Fibroblast of skin of right quadriceps (primary cell): ENCODE results near the gene AAGAB.

Source experiments
- DNase-seq: peaks from one replicate; pipeline ENCODE4 v3.0.0-alpha.2; 2013

Gene AAGAB

DNA sequence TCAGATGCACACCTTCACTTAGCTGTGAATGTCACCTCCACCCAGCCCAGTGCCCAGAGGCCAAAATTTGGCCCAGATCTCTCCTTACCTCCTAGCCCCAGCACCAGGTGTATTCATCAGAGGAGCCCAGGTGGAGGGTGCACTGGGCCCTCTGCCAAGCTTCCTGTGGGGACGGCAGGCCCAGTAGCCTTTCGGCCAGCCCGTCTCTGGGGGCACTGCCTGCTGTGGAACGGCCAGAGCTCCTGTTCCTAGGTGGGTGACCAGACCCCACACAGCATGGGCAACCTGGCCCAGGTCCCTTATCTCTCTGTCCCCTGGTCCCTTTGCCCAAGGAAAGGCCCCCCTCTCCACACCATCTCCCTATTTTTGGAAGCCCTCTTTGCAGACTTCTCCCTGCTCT lies 67.8 kb downstream of the AAGAB start:
- DNase-seq: no peak

DNA sequence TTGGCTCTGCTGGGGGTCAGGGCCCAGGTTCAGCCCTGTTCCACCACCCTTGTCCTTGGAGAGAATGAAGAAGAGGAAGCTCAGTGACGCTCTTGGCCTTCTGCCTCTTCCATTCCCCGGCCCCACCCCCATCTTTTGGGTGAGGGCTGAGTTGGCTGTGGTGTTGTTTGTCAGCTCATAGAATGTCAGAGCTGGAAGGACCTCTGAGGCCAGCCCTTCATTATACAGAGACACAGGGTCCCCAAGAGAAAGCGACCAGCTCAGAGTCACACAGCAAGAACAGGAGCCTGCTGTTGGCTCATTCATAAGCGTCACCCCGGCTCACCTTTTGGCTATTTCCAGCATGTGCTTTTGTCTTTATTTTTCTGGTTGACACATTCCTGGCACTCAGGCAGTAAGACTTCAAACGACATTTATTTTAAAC lies 68.2 kb downstream of the AAGAB start:
- DNase-seq: no peak

DNA sequence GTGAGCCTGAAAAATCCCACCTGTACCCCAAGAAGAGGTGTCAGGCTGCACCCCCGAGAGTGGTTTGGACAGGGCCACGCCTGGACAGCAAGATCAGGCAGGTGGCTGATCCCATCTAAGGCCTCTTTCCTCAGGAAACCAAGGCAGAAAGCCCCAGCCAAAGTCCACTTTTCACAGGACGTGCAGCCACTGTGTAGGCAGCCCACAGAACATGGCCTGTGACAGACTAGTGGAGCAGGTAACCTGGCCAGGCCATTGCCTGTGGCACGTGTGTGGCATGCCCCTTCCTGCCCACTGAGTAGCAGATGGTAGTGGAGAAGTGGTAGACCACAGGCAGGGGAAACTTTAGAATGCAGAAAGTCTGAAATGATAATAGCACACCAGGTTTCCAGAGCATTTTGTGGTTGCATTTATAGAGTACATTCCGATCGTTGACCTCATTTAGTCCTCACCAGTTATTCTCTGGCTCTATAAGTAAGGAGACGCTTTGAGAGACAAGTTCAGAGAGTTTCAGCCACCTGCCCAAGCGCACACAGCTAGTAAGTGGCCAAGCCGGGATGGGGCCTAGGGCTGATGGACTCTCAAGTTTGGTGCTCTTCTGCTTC lies 68.7 kb downstream of the AAGAB start:
- DNase-seq: peak; percentile 46

DNA sequence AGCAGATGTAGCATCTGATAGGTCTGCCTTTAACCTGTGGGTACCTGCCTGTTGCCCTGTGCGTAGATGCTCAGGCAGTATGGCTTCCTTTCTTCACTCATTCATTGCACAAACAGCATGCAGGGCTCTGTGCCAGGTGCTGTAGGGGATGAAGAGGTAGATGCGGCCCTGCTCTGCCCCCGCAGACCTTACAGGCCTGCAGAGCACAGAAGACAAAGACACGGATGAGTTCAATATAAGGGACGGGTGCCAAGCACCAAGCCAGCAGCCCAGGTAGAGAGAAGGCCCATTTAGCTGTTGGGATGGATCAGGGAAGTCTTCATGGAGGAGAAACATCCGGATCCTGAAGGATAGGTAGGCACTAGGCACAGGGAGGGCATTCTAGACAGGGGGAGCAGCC lies 69.4 kb downstream of the AAGAB start:
- no peak for DNase-seq

DNA sequence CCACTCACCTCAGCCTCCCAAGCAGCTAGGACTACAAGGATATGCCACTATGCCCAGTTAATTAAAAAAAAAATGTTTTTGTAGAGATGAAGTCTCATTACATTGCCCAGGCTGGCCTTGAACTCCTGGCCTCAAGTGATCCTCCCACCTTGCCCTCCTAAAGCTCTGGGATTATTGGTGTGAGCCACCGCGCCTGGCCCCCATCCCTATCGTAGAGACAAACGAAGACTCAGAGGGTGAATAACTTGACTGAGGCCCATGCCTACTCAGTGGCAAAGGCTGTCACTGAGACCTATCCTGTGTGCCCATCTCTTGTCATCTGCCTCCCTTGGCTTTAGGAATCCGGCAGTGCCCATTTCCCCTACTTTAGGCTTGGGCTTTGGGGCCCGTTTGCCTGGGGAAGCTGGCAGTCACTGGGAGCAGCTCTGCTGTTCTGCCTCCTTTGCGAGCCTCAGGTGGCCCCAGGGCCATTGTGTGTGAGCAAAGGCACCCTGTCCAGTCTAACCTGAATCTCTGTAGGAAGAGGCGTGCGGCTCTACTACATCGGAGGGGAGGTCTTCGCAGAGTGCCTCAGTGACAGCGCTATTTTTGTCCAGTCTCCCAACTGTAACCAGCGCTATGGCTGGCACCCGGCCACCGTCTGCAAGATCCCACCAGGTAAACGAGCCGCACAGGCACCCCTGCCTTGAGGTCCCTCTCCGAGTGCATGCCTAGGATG lies 70.1 kb downstream of the AAGAB start:
- DNase-seq: no peak

DNA sequence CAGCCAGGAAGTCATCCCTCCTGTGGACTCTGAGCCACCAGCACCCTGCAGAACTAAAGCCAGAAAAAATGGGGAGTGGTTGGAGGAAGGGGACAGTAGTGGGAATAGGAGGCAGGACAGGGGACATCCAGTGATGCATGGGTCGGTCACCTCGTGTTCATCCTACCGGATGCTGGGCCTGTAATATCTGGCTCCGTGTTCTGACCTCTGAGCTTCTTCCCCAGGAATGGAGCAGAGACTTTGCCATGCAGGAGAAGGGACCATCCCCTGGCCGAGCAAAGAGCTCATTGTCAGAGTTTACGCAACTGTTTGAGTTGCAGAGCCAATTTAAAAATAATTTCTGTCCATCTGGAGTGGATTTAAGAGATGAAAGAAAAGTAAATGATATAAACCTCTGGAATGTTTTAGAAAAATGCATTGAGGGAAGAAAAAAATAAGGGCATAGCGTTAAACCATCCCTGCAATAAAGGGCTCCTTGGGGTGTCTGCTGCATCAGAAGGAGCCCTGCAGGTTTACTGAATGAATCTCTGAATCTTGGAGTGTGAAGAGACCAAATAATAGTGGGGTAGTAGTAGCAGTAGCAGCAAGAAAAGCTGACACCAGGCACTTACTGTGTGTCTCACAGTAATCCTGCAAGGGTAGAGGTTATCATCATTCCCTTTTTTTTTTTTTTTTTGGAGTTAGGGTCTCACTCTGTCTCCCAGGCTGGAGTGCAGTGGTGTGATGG lies 70.9 kb downstream of the AAGAB start:
- DNase-seq: peak; percentile 90

DNA sequence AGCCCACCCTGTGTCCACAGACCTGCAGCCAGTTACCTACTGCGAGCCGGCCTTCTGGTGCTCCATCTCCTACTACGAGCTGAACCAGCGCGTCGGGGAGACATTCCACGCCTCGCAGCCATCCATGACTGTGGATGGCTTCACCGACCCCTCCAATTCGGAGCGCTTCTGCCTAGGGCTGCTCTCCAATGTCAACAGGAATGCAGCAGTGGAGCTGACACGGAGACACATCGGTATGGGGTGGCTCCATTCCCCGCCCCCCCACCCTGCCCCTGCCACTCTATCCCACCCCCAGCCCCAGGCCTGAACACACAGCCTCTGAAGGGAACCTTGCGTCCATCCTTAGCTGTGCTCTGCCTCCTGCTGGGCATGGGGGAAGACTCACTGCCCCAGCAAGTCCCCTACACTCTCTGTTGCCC lies 73.2 kb downstream of the AAGAB start:
- no peak for DNase-seq

DNA sequence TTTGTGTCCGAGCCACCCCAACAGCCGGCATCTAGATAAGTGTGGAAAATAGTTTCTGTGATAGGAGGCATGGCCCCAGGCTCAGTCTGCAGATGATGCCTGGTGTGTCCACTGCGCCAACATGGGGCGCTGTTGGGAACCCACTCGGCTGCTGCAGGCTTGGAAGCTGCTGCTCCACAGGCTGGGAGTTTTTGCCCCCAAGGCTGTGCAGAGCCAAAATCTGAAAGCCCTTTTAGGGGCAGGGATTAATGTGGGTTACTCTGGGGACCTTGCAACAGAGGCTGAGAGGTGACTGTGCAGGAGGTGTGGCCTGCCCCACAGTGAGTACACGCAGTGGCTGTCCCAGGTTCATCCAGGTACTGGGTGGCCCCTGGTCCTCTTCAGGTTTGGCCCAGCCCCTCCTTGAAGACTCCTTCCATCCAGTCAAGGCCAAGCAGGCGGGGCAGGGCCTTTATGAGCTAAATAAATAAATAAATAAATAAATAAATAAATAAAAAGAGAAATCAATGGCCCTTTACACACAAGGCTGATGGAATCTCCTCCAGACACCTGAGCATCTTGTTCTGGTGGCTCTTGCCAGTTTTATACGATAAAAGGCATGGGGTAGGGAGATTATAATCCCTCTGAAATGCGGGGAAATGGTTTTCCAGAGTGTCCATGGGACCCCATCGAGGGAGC lies 73.8 kb downstream of the AAGAB start:
- no peak for DNase-seq

DNA sequence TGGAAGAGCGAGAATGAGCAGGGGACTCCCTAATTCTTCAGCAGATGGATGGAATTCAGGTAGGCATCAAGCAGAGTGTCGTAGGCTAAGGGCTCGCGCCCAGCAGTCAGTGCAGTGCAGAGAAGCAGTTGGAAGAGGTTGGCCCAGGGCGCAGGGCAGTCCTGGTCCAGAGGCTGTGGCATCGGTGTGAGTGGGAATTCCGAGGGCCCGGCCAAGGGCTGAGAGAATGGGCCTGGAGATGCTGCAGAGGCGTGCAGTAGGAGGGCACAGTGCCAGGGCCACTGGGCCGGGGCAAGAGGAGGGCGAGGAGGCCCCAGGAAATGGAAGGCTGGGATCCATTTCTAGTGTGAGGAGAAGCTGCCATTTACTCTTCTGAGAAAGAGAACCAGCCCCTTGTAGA lies 74.4 kb downstream of the AAGAB start:
- DNase-seq: no peak

DNA sequence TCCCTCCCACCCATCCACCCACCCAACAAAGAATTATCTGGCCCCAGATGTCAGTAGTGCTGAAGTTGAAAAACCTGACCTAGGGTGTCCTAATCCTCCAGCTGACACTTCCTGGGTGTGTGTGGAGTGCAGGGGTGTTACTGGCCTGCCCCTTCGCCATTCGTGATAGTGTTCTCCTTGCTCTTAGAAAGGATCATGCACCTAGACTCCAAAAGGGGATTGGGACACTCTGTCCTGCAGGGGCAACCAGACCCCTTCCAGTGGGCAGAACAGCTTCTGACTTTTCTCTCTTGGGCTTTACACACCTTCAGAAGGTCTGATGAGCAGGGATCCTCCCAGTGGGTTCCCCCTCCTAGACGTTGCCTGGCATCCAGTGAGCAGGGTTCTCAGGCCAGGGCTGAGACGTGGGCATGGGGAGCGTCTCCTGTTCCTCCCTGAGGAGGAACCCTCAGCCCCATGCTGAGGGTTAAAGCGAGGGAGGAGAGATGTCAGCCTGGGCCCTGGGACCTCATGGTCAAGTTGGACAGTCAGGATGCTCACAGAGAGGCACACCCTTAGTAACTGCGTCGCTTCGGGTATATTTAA lies 75.0 kb downstream of the AAGAB start:
- DNase-seq: no peak

DNA sequence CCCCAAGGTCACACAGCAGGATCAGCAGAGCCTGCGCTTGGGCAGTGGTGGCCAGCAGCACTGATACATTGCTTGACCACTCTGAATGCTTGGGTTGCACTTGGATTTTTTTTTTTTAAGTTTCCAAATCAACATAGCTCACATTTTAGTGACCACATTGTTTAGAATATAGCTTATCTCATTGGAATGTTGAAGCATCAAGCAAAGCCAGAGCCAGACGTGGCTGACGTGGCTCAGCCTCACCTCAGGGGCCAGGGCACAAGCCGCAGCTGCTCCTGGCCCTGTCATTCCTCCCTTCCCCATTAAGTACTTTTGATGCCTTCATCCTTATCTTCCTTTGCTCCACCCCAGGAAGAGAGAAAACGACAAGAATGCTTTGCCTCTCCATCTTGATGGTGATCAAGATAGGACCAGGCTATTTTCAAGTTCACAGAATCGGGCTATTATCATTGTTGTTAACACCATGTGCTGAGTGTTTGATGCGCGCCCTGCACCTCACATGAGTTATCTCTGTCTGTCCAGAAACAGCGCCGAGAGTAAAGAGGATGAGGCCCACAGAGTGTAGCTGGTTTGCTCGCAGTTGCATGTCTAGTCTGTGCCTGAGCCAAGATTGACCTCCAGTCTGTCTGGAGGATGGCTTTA lies 75.8 kb downstream of the AAGAB start:
- DNase-seq: peak; percentile 96

DNA sequence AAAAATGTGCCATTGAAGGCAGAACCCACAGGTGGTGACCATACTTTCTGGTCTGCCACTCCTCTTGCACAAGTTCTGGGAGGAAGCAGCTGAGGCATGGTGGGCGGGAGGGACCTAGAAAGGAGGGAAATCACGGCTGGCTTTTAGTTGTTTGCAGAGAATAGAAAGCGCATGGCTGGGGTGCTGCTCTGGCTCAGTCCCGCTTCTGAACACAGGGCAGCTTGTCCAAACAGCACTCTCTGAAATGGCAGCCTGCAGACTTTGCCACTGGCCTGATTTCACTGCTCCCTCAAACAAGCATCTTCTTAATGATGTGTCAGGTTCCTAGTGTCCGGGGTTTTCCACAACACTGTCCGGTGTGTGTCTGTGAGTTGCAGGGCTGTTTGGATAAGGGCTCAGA lies 76.7 kb downstream of the AAGAB start:
- DNase-seq: no peak

DNA sequence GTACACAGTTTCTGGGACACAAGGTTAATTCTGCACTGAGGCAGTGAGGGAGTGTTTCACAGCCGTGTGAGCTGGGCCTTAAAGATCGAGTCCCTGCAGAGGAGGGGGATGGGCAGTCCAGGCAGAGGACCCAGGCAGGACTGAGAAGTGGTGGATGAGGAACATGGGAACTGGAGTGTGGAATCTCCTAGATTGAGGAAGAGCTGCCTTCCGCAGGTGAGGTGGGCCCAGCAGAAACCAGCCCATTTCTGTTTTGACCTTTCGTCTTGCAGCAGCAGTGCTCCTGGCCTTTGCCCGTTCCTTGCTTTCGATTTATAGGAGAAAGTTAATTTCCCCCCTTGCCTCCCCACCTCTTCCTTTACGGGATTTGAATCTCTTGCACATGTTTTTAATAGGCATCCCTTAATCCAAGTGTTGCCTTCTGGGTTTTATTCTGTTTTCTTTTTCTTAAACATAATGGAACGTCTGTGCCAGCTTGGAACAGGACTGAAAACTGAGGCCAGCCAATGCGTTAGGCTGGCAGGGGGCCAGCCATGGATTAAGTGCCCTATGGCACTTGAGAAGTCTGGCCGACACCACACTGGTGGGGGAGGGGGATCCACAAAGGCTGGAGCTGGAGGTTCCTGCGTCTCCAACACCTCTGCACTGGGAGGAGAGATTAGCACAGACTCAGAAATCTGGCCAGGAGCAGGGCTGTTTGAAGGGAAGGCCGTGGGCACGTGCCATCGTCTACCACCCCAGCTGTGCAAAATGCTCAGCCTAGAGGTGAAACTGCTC lies 78.1 kb downstream of the AAGAB start:
- no peak for DNase-seq

DNA sequence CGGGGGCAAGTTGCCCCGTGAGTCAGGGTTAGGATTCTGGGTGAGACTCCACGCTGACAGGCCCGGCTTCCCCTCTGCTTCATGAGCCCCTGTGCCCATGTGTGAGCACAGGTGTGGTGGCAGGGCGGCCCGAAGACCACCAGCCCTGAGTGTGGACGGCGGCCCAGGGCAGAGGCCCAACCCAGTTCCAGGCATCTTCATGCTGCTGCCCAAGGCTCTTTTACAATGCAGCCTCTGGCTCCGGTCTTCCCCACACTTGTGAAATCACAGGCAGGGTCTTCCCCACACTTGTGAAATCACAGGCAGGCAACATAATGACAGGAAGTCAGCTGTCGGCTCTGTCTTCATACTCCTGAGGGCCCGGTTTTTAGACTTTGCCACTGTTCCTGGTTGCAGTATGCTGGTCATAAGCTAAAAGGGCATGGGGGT lies 78.8 kb downstream of the AAGAB start:
- peak; percentile 64 for DNase-seq

DNA sequence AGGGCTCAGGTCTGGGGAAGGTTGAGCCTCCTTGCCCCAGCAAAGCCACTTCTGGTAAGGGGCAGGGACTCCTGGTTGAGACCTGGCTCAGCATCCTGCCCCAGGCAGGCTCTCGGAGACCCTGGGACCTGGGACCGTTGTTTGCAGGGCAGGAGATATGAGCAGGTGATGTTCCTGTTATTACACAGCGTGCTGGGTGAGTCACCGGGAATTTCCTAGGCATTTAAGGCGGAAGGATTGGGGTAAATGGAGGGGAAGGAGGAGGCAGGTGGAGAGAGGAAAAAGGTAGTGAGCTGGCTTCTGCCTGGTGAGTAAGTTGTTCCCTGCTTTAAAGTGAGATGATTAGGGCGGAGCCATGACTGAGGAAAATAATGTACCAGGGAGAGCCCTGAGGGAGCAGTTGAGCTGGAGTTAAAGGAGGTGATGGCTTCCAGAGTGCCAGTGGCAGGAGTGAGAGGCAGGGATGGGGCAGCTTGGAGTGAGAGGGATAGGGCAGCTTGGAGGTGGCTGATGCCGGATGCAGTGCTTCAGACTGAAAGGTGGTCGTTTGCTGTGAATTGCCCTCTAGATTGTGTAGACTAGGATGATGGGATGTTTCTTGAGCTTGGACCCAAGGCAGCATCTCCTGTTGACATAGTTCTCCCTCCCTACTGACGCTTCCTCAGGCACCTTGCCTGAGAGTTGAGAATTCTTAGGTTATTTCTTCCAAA lies 79.4 kb downstream of the AAGAB start:
- peak; percentile 34 for DNase-seq

DNA sequence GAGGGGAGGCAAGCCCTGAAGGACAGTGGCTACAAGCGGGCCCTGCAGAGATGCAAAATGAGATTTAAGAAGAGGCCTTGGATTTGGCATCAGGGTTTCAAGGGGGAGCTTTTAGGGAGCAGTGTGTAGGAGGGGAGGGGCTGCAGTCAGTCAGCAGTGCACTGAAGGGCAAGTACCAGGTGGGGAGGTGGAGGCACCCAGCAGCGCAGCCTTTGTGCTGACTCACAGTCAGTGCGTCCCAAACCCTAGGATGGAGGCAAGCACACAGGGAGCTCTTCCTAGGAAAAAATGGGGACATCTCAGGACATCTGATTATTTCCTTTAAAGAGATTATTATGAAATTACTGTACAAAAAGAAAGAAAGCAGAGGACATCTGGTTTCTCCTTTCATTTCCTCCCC lies 80.0 kb downstream of the AAGAB start:
- DNase-seq: no peak

DNA sequence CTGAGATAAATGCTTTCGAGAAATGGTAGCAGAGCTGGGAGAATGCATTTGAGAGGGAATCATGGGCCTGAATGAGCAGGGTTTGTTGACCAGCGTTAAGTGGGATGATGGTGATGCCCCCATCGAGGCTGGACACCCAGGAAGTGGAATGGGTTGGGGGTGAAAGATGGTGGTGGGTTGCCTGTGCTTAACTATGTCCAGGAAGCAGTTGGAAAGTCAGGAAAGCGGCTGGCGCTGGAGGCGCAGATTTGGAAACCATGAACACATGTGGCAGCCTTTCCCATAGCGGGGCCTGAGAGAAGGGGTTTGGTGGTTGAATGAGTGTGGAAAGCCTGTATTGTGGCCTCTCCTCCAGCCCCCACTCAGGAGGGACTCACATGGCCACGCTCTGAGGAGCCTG lies 80.7 kb downstream of the AAGAB start:
- no peak for DNase-seq

DNA sequence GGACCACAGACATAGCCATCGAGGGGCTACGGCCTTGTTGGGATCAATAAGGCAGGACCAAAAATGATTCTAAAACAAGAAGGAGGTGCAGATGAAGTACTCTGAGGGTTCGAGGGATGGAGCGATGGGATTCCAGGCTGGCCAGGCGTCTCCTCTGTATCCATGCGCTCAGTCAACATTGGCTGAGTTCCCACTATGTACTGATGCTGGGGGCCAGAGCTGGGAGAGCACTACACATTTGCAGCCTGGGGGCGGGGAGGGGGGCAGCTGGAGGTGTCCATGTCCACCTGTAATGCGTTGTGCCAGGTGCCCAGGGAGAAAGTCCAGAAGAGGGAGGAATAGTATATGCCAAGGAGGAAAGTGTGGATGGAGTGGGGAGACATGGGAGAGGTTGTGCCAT lies 81.5 kb downstream of the AAGAB start:
- no peak for DNase-seq

DNA sequence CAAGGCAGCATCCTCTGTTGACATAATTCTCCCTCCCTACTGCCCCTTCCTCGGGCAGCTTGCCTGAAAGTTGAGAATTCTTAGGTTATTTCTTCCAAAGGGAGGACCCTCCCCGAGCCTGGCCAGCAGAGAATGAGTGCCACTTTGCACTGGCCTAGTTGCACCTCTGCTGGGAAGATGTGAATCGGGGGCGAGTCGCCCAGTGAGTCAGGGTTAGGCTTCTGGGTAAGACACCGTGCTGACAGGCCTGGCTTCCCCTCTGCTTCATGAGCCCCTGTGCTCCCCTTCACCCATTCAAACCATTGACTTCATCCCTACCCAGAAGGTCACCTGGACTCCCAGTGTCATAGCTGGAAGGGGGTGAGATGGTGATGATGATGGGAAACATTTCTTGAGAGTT lies 82.3 kb downstream of the AAGAB start:
- DNase-seq: no peak

DNA sequence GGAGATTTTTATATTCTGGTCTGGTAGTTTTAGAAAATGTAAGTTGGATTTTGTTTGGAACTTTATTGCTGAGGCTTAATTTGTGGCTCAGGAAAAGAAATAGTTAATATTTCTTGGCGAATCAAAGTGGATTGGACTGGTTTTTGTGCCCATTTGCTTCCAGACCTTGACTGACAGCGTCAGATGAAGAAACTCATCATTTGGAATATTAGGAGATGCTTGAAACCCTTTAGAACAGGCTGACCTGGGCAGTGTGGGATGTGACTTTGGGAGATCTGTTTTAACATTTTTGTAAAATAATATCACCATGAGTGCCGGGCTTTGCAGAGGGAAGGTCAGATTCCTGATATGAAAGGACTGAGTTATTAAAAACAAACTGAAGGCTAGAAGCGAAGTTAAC lies 83.0 kb downstream of the AAGAB start:
- no peak for DNase-seq
